ENCODE data around the gene SYNE3. TPM values are rescaled to one million over a fixed set of nuclear protein-coding genes. Genes with fewer than 3 reads are reported as not detected.

Gene SYNE3
- total RNA-seq, 1 donor from 2014 or later: 2.5 TPM

DNA sequence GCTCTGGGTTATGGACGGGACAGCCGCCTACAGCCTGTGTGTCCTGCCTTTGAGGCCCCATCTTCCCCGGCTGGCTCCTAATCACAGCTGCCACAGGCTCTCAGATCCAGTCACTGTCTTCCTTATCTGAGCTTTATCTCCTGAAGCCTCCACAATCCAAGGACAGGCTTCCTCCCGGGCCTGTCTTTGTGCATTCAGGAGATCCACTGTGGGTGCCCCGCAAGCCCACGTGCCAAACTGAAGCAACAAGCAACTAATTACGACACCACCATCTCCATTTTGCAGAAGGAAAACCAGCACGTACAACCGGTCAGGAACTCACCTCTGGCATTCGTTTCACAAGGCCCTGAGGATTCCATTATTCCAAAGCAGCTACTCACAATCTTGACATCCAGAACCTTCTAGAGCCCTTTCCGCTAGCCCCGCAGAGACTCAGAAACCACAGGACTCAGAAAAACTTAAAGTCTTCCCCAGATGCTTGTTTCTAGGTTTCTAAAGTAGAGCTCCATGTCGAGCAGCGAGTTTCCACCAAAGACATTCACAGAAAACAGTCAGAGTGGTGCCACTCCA lies 14.0 kb downstream of the SYNE3 start:
- H4K20me1 ChIP-seq (ENCODE audit: insufficient read depth, low read length): no peaks in the 10 kb centered on the region
- no peaks in the 10 kb centered on the region for H3K27me3 ChIP-seq (ENCODE audit: insufficient read depth, low read length)
- H3K4me1 ChIP-seq (ENCODE audit: insufficient read depth, low read length): peaks cover 34% of the 10 kb centered on the region
- no peak overlapping the region for H3K4me3 ChIP-seq (ENCODE audit: insufficient read depth, low read depth, low read length)
- no peak for FAIRE-seq
- no peak overlapping the region for H3K27ac Mint-ChIP-seq (ENCODE audit: unreplicated experiment)
- no peak overlapping the region for H3K4me3 Mint-ChIP-seq (ENCODE audit: unreplicated experiment)
- no peak for DNase-seq (ENCODE audit: low read depth)
- H3K36me3 ChIP-seq (ENCODE audit: insufficient read depth, low read length): no peaks in the 10 kb centered on the region
- no peak overlapping the region for H3K4me2 ChIP-seq (ENCODE audit: low read length)
- TF ChIP-seq, protein P1, sequence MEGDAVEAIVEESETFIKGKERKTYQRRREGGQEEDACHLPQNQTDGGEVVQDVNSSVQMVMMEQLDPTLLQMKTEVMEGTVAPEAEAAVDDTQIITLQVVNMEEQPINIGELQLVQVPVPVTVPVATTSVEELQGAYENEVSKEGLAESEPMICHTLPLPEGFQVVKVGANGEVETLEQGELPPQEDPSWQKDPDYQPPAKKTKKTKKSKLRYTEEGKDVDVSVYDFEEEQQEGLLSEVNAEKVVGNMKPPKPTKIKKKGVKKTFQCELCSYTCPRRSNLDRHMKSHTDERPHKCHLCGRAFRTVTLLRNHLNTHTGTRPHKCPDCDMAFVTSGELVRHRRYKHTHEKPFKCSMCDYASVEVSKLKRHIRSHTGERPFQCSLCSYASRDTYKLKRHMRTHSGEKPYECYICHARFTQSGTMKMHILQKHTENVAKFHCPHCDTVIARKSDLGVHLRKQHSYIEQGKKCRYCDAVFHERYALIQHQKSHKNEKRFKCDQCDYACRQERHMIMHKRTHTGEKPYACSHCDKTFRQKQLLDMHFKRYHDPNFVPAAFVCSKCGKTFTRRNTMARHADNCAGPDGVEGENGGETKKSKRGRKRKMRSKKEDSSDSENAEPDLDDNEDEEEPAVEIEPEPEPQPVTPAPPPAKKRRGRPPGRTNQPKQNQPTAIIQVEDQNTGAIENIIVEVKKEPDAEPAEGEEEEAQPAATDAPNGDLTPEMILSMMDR (IDR thresholded peaks at IDR 0.05; ENCODE audit: insufficient read depth, low read depth, low read length): no peak
- no peak for TF ChIP-seq EZH2 (IDR thresholded peaks at IDR 0.05; ENCODE audit: insufficient read depth, low read length)
- no peaks in the 10 kb centered on the region for H3K79me2 ChIP-seq (ENCODE audit: insufficient read depth, low read length)
- peaks cover 2% of the 10 kb centered on the region for H3K9me3 Mint-ChIP-seq (ENCODE audit: unreplicated experiment)
- no peak overlapping the region for H3K27ac ChIP-seq (ENCODE audit: low read depth, low read length)
- H3K4me1 Mint-ChIP-seq (ENCODE audit: low read depth, unreplicated experiment): peaks cover 18% of the 10 kb centered on the region
- no peak overlapping the region for H2AFZ ChIP-seq (ENCODE audit: low read depth, low read length)
- H3K27me3 Mint-ChIP-seq (ENCODE audit: low read depth, unreplicated experiment): peaks cover 19% of the 10 kb centered on the region
- no peak overlapping the region for H3K9ac ChIP-seq (ENCODE audit: low read length)
- no peaks in the 10 kb centered on the region for H3K9me3 ChIP-seq (ENCODE audit: insufficient read depth, low read depth, low read length)
- no peaks in the 10 kb centered on the region for H3K36me3 Mint-ChIP-seq (ENCODE audit: low read depth, unreplicated experiment)

DNA sequence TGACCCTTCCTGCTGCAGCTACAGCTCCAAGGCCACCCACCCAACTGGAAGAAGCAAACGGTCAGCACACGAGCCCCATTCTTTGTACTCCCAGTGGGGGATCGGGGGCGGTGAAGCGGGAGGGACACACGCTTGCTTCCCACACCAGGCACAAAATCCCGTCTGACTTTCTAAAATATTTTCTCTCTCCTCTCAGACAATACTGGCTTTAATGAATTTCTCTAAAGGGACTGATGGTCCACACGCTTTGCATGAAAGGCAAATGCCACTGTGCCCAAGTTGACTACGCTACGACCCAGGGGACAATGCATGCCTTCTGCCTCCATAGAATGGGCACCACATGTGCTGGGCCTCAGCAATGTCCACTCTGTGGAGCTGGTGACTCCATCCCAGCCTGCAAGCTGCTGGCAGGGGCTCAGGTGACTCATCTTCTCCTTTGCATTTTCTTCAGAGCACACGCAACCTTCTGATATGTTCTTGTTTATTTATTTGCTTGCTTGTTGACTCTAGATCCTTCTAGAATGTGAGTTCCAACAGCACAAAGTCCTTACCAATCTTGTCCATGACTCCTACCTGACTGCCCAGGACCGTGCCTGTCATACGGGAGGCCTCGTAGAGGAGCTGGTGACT lies 15.6 kb downstream of the SYNE3 start:
- H3K4me3 Mint-ChIP-seq (ENCODE audit: unreplicated experiment): no peak overlapping the region
- H3K4me1 Mint-ChIP-seq (ENCODE audit: low read depth, unreplicated experiment): peaks cover 23% of the 10 kb centered on the region
- Histone ChIP-seq H4K20me1 (ENCODE audit: insufficient read depth, low read length) (no peaks in the 10 kb centered on the region), H3K79me2 (ENCODE audit: insufficient read depth, low read length) (no peaks in the 10 kb centered on the region), H3K27ac (ENCODE audit: low read depth, low read length) (peak overlapping the region; percentile 3), H3K4me3 (ENCODE audit: insufficient read depth, low read depth, low read length) (no peak overlapping the region), H3K36me3 (ENCODE audit: insufficient read depth, low read length) (no peaks in the 10 kb centered on the region), H3K27me3 (ENCODE audit: insufficient read depth, low read length) (no peaks in the 10 kb centered on the region), H3K4me2 (ENCODE audit: low read length) (peak overlapping the region; percentile 8), H3K9me3 (ENCODE audit: insufficient read depth, low read depth, low read length) (no peaks in the 10 kb centered on the region), H3K9ac (ENCODE audit: low read length) (no peak overlapping the region), H2AFZ (ENCODE audit: low read depth, low read length) (no peak overlapping the region), H3K4me1 (ENCODE audit: insufficient read depth, low read length) (peaks cover 36% of the 10 kb centered on the region)
- DNase-seq (ENCODE audit: low read depth): peak; percentile 78
- H3K36me3 Mint-ChIP-seq (ENCODE audit: low read depth, unreplicated experiment): no peaks in the 10 kb centered on the region
- H3K9me3 Mint-ChIP-seq (ENCODE audit: unreplicated experiment): peaks cover 2% of the 10 kb centered on the region
- H3K27me3 Mint-ChIP-seq (ENCODE audit: low read depth, unreplicated experiment): peaks cover 19% of the 10 kb centered on the region
- FAIRE-seq: no peak
- no peak overlapping the region for H3K27ac Mint-ChIP-seq (ENCODE audit: unreplicated experiment)
- TF ChIP-seq, protein P1 (IDR thresholded peaks at IDR 0.05; ENCODE audit: insufficient read depth, low read depth, low read length): no peak
- TF ChIP-seq EZH2 (IDR thresholded peaks at IDR 0.05; ENCODE audit: insufficient read depth, low read length): no peak

DNA sequence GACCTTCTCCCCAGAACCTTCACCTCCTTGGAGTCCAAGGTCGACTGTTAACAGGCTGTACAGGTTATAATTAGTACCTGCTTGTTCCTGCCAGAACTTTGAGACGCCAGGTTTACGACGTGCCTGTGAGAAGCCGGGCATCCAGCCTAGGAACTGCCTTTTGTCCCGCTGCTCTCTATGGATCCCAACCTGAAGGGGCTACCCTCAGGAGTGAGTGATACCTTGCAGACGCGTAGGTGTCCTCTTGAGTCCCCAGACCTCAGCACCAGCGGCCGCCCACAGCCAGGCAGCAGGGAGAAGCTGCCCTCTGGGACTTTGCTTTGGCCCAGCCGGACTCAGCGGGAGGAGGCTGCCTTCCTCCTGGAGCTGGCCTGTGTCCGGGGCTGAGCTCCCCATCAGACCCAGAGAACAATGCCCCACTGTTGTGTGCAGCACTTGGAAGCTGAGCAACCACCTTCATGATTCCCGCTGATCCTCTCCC lies 16.2 kb downstream of the SYNE3 start:
- no peaks in the 10 kb centered on the region for H3K36me3 ChIP-seq (ENCODE audit: insufficient read depth, low read length)
- no peaks in the 10 kb centered on the region for H3K9me3 ChIP-seq (ENCODE audit: insufficient read depth, low read depth, low read length)
- H3K27ac Mint-ChIP-seq (ENCODE audit: unreplicated experiment): no peak overlapping the region
- no peak overlapping the region for H3K4me3 Mint-ChIP-seq (ENCODE audit: unreplicated experiment)
- H2AFZ ChIP-seq (ENCODE audit: low read depth, low read length): no peak overlapping the region
- peaks cover 21% of the 10 kb centered on the region for H3K27me3 Mint-ChIP-seq (ENCODE audit: low read depth, unreplicated experiment)
- no peak overlapping the region for H3K4me3 ChIP-seq (ENCODE audit: insufficient read depth, low read depth, low read length)
- no peak overlapping the region for H3K9ac ChIP-seq (ENCODE audit: low read length)
- H3K27me3 ChIP-seq (ENCODE audit: insufficient read depth, low read length): no peaks in the 10 kb centered on the region
- H3K9me3 Mint-ChIP-seq (ENCODE audit: unreplicated experiment): peaks cover 2% of the 10 kb centered on the region
- H3K4me1 Mint-ChIP-seq (ENCODE audit: low read depth, unreplicated experiment): peaks cover 24% of the 10 kb centered on the region
- no peaks in the 10 kb centered on the region for H3K79me2 ChIP-seq (ENCODE audit: insufficient read depth, low read length)
- no peak for TF ChIP-seq EZH2 (IDR thresholded peaks at IDR 0.05; ENCODE audit: insufficient read depth, low read length)
- TF ChIP-seq, protein P1 (IDR thresholded peaks at IDR 0.05; ENCODE audit: insufficient read depth, low read depth, low read length): no peak
- no peaks in the 10 kb centered on the region for H4K20me1 ChIP-seq (ENCODE audit: insufficient read depth, low read length)
- no peak for DNase-seq (ENCODE audit: low read depth)
- peaks cover 36% of the 10 kb centered on the region for H3K4me1 ChIP-seq (ENCODE audit: insufficient read depth, low read length)
- peak overlapping the region; percentile 8 for H3K4me2 ChIP-seq (ENCODE audit: low read length)
- H3K36me3 Mint-ChIP-seq (ENCODE audit: low read depth, unreplicated experiment): no peaks in the 10 kb centered on the region
- no peak for FAIRE-seq
- H3K27ac ChIP-seq (ENCODE audit: low read depth, low read length): peak overlapping the region; percentile 3

Data from astrocyte (in vitro differentiated cells and primary cell).